GM19351 (cell line): Measurements from ENCODE around the gene PACS1.

Experiments used
- ATAC-seq: cut with Tn5 transposase; IDR thresholded peaks from one replicate; pipeline ENCODE4 v1.9.1; 2021; ENCODE audit warnings: mild to moderate bottlenecking, moderate library complexity; ENCODE audit not compliant: unreplicated experiment

The PACS1 gene

DNA sequence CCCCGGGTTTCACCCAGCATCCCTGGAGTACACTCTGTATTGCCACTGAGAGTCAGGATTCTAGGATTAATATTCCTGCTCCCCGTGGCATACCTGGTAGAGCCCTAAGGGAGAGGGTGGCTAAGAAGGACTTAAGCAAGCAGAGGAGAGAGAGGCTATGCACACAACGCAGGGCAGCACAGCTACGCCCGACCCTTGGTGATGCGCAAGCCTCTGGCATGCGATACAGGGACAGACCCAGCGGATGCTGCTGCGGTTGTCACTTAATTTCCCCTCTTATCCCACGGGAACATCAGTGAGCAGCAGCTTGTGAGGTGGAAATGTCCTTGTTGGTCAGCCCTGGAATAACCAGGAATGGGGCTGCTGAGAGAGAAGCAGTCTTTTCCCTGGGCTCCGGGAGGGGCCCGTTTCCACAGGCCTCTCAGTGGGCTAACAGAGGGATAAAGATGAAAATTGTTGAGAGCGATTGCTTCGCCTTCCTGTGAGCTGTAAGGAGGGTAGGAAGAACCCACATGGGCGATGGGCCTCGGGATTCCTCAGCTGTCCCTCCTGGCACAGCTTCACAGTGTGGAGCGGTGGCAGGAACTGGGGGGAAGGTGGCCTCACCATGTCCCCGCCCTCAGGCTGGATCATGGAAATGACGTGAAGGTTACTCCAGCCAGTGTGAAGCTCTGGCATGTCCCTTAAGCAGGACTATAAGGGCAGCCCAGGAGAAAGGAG lies 149.9 kb downstream of the PACS1 start:
- ATAC-seq, result no peak

GRCh38 chr11:66220566-66220935 lies 150.5 kb downstream of the PACS1 start:
- ATAC-seq, result no peak

DNA sequence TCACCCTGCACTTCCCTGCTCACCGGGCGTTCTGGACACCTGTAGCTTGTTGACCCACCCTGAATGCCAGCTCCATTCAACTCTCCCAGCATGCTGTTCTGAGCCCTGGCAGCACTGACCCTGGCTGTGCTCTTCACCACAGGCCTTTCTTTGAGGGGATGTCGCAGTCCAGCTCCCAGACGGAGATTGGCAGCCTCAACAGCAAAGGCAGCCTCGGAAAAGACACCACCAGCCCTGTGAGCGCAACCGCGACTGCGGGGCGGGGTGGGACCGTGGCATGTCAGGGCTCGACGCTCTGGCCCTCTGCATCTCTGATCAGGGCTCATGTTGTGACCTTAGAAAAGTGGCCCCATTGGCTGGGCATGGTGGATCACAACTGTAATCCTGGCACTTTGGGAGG lies 150.9 kb downstream of the PACS1 start:
- ATAC-seq, result no peak

- ATAC-seq, result no peak
Measured at GRCh38 chr11:66221726-66222236, 151.7 kb downstream of the PACS1 start.

DNA sequence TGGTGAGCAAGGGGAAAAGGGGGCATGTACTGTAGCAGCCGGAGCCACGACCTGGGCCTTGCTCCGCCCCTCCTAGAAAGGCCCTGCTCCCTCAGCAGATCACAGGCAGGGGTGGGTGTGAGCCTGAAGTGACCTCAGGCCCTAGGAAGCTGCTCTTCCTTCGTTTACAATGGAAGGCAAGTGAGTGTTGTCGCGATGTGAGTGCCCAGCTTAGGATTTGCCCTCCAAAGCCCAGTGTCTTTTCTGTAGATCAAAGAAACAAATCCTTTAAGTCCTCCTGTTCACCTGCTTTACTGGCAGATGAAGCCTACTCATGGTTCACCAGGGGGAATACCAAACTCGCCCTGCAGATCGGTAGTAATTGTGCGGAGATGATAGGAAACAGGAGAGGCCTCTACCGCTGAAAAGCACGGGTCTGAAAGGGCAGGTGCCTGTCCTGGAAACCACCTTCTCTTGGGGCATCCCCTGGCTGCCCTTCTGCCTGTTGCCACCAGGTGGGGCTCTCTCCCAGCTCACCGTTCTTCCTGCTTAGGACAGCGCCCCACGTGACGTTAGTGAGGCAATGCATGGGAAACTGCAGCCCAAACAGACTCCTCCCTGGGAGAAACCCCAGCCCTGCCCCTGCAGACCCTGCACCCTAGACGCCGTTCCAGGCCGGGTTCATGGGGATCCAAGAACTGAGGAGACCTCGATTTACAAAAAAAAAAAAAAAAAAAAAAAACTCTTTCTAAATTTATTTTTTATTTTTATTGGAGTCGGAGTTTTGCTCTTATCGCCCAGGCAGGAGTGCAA lies 152.5 kb downstream of the PACS1 start:
- peak; percentile 88 for ATAC-seq

- no peak for ATAC-seq
Measured at GRCh38 chr11:66224226-66224855, 154.3 kb downstream of the PACS1 start.

DNA sequence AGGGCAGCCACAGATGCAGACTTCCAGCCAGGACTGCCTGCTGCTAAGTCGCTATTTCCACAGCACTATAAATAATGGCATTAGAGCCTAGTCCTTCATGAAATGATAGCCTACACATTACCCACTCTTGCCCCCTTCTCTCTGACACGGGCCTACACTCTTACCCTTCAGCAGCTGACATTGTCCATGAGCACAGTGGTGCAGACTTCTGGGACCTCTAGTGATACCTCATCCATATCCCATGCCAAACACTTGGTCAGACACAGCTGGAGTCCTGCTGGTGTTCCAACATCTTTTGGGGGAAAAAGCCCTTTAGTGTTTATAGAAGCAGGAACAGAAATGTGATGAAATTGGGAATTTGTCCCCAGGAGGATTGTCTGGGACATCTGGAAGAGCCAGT lies 155.0 kb downstream of the PACS1 start:
- ATAC-seq, result no peak

- no peak for ATAC-seq
Measured at GRCh38 chr11:66226101-66226500, 156.0 kb downstream of the PACS1 start.

- ATAC-seq, result no peak
Measured at GRCh38 chr11:66227700-66228099, 157.6 kb downstream of the PACS1 start.

DNA sequence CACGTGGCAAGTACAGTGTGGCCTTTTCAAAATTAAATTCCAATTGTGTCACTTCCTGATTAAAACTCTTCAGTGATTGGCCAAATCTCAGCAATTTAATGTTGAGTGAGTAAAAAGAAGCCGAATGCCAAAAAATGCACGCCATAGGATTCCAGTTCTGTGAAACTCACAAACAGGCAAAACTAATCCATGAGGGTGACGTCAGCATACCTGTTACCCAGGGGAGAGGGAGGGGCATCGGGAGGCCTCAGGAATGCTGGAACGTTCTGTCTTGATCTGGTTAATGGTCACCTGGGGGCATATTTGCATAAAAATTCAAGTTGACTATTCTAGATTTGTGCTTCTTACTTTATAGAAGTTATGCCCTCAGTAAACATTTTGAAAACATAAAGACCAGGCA lies 158.4 kb downstream of the PACS1 start:
- no peak for ATAC-seq

DNA sequence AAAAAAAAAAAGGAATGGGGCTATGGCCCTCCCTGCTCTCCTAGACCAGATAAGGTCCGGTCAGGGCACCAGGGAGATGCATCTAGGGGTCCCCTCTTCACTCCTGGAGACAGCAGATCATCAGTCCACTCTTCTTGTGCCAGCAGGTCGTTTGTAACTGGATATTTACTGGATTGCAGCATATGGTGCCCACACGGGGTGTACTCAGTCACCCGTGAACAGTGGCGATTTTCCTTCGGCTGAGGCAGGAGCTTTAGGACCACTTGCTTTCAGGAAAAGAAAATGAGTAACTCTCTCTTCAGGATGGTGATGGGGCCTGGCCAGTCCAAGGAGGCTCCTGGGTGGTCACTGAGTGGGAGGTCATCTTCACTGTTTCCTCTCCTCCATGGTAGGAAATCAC lies 160.1 kb downstream of the PACS1 start:
- no peak for ATAC-seq

- no peak for ATAC-seq
Measured at GRCh38 chr11:66230978-66231377, 160.9 kb downstream of the PACS1 start.

DNA sequence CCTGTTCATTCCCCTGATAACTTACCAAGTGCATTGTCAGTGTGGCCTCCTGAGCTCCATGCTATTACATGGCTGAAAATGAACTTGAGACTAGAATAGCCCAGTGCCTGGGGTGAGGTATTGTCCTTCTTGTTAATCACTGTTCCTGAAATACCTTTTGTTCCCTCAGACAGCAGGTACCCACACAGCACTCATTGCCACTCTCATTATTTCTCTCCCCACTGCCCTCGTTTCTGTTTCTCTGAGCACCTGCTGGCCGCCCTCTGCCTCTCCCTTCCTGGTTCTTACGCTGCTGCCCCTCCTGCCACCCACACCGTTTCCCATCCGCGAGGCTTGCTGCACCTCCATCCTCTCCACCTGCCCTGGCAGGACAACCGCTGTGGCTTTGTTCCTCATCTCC lies 161.5 kb downstream of the PACS1 start:
- ATAC-seq, result no peak

DNA sequence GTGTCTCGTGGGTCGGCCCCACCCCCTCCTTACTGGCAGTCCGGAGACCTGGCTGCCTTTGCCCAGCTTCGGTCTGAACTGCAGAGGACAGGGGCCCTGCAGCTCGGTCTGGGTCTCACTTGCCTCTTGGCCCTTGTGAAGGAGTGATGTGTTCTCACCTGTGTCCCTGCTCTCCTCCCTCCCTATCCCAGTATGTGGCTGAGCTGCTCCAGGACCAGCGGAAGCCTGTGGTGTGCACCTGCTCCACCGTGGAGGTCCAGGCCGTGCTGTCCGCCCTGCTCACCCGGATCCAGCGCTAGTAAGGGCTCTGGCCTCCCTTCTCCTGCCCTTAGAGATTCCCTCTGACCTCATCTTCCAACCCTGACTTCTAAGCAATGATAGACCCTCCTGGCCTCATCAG lies 162.7 kb downstream of the PACS1 start:
- ATAC-seq, result no peak

GRCh38 chr11:66233301-66233700 lies 163.2 kb downstream of the PACS1 start:
- ATAC-seq, result no peak

GRCh38 chr11:66235141-66235540 lies 165.1 kb downstream of the PACS1 start:
- ATAC-seq, result no peak

DNA sequence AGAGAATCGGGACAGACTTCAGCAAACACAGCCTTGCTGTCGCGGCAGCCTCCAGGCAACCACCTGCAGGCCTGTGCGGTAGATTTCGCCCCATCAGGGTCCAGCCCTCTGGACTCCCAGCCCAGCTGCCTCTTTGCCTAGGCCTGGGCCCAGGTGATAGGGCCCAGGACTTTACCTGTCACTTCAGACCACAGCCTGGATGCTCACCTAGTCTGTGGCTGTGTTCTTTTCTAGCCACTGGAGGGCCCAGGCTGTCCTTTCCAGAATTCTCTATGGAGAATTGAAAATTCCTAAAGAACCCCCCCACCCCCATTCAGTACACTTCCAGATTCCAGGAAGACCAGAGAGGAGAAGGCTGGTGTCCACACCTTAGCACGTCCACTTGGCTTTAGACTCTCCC lies 167.8 kb downstream of the PACS1 start:
- ATAC-seq, result no peak

DNA sequence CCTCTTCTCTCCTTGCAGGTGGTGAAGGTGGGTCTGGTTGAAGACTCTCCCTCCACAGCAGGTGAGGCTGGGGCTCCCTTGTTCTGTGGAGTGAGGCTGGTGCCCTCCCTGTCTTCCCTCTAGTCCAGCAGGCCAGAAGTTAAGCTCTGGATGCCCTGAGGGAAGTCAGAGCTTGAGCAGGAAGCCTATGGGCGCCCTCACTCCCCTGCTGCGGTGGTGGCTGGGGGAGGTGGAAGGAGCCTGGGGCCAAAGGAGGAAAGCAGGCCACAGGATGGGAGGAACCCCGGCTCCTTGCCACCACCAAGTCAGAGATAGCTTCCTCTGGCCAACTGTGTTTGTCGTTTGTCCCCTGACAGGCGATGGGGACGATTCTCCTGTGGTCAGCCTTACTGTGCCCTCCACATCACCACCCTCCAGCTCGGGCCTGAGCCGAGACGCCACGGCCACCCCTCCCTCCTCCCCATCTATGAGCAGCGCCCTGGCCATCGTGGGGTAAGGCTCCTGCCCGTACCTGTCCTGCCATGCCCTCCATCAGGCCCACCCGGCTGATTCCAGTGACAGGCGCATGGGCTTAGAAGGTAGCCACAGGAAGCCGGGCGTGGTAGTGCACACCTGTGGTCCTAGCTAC lies 168.8 kb downstream of the PACS1 start:
- ATAC-seq, result no peak

GRCh38 chr11:66239511-66239910 lies 169.4 kb downstream of the PACS1 start:
- ATAC-seq, result no peak

DNA sequence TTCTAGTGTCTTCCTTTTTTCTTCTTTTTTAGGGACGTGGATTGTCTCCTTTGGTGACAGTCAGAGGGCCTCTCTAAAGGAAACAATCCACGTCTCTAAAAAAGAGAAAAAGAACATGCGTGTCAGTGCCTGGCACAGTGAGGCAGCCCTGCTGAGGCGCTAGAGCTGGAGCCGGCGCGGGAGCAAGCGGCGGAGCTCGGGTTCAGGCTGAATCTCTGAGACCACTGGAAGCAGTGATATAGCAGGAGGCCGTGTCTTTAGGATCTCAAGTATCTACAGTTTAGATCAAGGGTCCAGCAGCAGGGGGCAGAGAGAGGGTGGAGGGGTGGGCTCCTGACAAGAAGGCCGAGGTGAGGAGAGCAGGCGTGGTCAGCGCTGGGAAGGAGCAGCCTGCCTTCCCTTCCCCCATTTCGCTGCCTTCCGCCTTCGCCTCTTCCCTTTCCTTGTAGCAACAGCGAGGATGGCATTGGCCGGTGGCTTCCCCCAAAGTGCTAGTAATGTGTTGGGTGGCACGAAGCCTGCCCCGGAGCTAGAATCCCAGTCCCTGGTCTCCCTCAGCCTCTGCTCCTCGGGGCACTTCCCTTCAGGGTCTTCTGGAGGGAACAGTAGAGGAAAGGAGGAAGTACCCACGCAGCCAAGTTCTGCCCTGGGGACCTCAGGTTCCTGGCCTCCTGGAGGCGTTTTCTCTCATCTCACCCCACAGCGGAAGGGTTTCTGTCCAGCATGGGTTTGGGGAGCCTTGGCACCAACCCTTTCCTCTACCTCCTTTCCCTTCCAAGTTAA lies 170.1 kb downstream of the PACS1 start:
- ATAC-seq, result no peak

DNA sequence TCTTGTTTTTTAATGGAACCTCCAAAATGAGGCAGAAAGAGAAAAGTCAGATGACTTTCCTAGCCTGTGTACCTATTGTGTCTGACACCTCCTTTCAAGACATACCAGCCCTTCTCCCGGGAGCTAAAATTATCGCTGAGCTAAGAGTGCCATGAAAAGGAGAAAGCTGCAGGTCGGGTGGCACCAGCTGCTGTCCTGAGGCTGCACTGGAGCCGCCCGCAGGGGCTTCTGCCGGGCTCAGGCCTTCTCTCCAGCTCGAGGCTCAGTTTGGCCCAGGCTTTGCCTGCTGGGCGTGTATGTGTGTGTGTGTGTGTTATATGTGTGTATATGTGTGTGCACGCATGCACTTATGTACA lies 170.7 kb downstream of the PACS1 start:
- ATAC-seq, result no peak
